Astrocyte of the cerebellum (primary cell): ENCODE measurements around the gene CCRL2.
"Not testable (repeated sequence)": the region's sequence is repeated elsewhere in the genome, so short reads cannot be mapped to it uniquely, and the experiment has no call there.

Experiments used
- DNase-seq: peaks from one replicate; pipeline ENCODE4 v3.0.0-alpha.2; 2011; ENCODE audit warnings: low read depth
- H3K4me3 ChIP-seq: 2 replicates; pipeline ENCODE4 v1.5.1; 2011; ENCODE audit warnings: mild to moderate bottlenecking, low read depth, low read length, moderate library complexity
- CTCF ChIP-seq: IDR thresholded peaks from 2 replicates; pipeline ENCODE4 v1.5.1; 2012; ENCODE audit warnings: low read length, low read depth, moderate library complexity, mild to moderate bottlenecking; ENCODE audit errors: missing control alignments
- in situ Hi-C: cut with HindIII; loops from 2 replicates; pipeline ENCODE4 v1.10.0; 2017; ENCODE audit warnings: low sequenced_read_pairs

The CCRL2 gene

GRCh38 chr3:46429250-46429649 lies 22.2 kb downstream of the CCRL2 start:
- TF ChIP-seq CTCF, result no peak
- no peak for DNase-seq
- no peak overlapping the region for H3K4me3 ChIP-seq
- in situ Hi-C loops, result no loop called here

GRCh38 chr3:46429671-46430070 lies 22.6 kb downstream of the CCRL2 start:
- in situ Hi-C loops, result no loop called here
- TF ChIP-seq CTCF, result no peak
- no peak for DNase-seq
- no peak overlapping the region for H3K4me3 ChIP-seq

- H3K4me3 ChIP-seq, DNase-seq, in situ Hi-C loops: not testable (repeated sequence)
These were observed 23.8 kb downstream of the CCRL2 start for GRCh38 chr3:46430879-46431278.

- H3K4me3 ChIP-seq, in situ Hi-C loops, DNase-seq: not testable (repeated sequence)
These were observed 24.8 kb downstream of the CCRL2 start for GRCh38 chr3:46431905-46432304.

GRCh38 chr3:46433118-46433517 lies 26.1 kb downstream of the CCRL2 start:
- in situ Hi-C loops, H3K4me3 ChIP-seq, DNase-seq: not testable (repeated sequence)

- DNase-seq, result no peak
- in situ Hi-C loops, result no loop called here
- TF ChIP-seq CTCF, result no peak
- no peak overlapping the region for H3K4me3 ChIP-seq
These were observed 26.8 kb downstream of the CCRL2 start for GRCh38 chr3:46433841-46434240.

- no peak for TF ChIP-seq CTCF
- no peak for DNase-seq
- no peak overlapping the region for H3K4me3 ChIP-seq
- in situ Hi-C loops, result no loop called here
These were observed 28.1 kb downstream of the CCRL2 start for GRCh38 chr3:46435081-46435726.

GRCh38 chr3:46438831-46439230 lies 31.8 kb downstream of the CCRL2 start:
- in situ Hi-C loops, result no loop called here

More at GRCh38 chr3:46438831-46439230, 31.8 kb downstream of the CCRL2 start:
- DNase-seq, result no peak
- no peak overlapping the region for H3K4me3 ChIP-seq
- no peak for TF ChIP-seq CTCF
